GM15510 (cell line): Measurements from ENCODE around the gene CAST.

Source experiments
- POLR2A ChIP-seq: IDR thresholded peaks from 3 replicates; pipeline ENCODE4 v1.6.1; 2011; ENCODE audit warnings: borderline replicate concordance; ENCODE audit not compliant: insufficient read length; ENCODE audit errors: extremely low read depth

Gene CAST

DNA sequence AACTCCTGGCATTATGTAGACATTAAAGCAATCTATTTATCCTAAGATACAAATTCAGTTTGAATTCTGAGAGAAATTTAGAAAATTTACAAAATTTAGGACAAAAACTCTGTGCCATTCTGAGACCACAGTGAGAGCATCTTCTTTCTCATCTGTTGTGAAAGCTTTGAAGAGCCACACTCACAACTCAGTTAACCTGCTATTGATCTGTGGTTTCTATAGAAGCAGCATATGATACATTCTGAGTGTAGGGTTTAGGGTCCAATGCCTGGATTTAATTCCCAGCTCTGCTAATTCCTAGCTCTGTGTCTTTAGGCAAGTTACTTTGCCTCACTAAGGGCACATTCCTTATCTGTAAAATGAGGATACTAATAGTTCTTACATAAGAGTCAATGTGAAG is 21.6 kb downstream of the CAST start:
- no peak for TF ChIP-seq POLR2A

DNA sequence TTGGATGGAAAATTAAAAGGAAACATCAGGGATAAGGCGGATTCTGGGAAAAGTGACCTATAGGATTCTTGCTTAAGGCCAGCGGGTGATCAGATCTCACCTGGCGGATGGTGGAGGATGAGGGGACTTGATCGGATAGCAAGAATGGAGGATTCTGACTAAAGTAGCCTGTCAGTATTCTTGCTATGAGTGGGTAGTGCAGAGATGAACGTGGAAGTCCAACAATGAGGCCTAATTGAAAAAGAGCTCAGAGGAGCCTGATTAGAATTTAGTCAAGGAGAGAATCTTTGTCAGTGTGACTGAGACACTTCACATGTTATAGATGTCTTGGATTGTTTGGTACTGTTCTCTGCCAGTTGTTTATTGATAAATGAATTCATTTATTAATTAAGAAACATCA is 24.9 kb downstream of the CAST start:
- TF ChIP-seq POLR2A, result no peak

DNA sequence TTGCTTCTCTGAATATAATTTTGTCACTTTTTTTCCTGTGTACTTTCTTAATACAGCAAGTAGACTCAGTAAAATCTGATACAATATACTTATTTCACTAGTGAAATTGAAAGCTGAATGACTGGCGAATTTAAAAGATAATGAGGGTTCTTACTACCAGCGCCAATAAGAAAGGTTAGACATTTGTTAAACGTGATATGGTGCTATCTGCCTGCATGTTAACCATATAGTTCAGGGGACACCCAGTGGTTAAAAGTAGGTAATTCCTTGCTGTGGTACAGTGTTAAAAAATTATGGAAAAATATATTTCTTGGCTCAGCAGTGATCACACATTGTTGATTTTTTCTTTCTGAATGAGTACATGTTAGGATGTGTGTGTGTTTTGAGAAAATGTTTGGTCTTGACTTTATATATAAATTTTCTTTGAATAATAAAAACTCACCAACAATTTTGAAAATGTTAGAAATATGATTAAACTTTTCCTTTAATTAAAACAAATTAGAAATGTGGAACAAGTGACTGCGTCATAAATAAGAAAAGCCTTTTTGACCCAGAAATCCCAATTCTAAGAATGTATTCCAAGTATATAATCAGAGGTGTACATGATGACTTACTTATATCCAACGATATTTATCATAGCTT is 25.8 kb downstream of the CAST start:
- no peak for TF ChIP-seq POLR2A

DNA sequence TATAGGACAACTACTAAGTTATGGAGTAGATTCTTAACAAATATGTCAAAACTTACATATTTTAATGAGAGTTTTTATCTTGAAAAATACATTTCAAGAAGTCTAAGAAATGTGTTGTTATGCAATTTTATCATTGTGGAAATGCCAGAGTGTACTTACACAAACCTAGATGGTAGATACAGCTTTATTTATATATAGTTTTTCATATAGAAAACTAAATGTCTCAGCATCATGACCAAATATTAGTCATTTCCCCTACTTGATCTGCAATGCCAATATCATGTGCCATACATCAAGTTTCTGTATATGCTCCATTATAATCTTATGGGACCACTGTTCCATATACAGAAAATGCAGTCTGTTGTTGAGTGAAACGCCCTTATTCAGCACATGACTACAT is 28.7 kb downstream of the CAST start:
- no peak for TF ChIP-seq POLR2A

DNA sequence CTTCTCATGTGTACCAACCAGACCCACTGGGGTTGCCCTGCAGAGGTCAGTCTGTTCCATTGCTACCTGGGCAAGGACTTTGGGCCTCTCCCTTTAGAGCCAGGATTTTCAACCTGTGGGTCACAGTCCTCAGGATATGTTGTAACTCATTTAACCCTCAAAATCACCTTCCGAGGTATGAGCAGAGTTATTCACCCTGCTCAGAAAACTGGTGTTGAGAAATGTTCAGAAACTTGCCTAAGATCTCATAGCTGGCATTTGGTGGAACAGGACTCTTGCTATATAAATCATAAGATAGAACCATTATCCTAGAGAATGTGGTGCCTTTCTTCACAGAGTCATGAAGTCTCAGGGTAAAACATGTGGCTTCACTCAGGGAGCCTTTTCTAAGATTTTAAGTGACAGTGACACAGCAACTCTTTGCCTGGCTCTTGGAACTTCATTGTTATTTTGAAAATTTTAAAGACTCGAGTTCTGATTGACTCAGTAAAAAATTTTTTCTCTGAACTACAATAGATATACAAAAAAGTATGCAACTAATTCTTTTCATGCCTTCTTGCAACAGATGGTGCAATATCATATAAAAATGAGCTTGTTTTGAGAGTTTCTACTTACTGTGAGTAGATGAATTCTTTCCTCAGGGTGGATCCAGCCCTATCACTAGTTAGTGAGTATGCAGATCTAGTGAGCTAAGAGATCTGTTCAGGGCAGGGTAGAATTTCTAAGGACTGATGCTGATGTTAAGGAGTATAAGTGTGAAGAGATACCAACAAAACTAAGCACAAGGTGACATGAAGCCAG is 29.5 kb downstream of the CAST start:
- no peak for TF ChIP-seq POLR2A

DNA sequence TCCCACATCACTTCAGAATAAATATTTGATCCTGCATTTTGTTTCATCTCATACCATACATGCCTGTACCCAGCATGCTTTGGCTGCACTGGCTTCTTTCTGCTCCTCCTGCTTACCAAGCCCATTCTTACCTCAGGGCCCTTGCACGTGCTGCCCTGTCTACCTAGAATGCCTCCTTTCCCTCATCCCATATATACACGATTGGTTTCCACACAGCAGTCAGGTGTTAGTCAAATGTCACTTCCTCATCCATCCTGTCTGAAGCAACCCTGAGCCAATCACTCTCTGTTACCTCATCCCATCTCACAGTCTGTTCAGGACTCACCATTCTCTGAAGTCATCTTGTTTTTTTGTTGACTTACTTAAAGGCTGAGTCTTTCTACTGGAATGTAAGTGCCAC is 30.3 kb downstream of the CAST start:
- no peak for TF ChIP-seq POLR2A

DNA sequence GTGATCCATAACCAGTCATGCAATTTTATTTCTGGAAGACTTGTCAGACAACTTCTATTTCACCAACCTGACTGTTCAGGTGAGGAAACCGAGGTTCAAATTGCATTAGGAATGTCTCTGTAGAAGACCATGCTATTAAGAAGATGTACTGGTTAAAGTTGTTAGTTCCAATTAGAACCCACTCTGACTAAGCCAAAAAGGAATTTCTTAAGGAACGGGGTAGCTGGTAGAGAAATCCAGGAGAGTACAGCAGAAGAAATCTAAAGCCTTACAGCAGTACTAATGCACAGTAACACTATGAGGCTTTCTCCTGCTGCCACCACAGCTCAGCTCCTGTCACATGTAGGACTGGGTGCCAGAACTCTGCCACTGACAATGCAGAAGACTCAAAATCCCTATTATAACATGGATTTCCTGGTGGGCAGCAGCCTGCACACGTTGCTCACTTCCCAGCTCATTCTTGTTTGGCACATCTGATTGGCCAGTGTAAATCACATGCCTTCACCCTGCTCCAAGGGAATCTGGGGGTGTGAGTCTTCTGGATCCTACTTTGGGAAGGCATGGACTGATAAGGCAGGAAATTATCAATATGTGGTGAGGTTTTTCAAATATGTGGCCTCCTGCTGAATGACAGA is 37.1 kb downstream of the CAST start:
- no peak for TF ChIP-seq POLR2A

DNA sequence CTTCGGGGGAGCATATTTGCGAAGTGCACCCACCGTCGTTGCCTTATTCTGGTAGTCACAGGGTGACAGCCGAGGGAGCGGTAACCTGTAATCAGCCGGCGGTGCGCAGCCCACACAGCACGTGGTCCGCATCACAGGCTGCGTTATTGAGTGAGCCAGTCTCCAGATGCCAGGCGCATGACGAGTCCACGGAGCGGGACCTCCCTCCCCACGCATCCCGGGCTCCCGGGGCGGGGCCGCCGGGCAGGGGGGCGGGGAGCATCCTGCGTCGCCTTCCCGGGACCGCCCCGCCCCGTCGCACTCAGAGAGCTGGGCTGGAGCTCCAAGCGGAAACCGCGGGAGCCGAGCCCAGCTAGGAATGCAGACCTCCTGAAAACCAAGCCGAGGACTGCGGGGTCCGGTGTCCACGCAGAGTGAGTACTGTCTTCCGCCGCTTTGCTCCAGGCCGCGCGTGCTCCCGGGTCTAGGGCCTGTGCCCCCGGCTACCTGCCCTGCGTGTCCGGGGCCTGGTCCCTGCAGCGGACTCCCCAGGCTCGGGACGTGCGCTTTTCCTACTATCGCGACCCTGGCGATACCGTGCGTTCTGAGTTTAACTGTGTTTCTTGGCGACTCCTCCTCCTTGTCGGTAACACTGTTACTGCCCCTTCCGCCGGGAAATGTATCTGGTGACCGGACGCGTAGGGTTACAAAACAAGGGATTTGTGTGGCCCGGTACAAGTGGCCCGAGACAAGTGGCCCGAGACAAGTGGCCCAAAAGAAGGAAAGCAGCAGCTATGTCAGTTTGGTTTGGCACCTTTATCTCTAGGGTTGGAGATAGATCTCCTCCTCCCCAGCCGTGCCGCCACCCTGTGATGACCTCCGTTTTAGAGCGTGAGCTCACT is 40.6 kb downstream of the CAST start:
- no peak for TF ChIP-seq POLR2A

DNA sequence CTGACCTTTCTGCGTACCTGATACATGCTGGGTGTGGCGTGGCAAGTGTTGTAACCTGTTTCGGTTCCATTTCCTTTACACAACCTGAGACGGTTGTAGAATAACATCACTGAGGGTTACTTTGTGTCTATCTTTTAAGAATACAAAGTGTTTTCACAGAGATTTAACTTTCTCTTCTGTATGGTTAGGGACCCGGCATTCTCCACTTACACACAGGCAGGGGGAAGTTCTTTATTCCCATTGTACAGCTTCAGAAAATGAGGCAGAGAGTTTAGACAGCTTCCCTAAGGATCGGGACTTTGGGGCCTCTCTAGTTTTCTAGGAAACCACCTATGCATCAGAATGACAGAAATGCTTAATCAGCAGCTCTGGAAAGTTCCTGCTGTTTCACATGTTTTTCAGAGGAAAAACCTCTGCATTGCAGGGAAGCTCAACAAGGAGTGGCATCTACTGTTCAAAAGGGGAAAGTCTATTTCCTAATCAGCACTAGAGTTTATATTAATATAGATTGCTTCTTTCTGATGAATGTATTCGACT is 41.3 kb downstream of the CAST start:
- TF ChIP-seq POLR2A, result no peak

DNA sequence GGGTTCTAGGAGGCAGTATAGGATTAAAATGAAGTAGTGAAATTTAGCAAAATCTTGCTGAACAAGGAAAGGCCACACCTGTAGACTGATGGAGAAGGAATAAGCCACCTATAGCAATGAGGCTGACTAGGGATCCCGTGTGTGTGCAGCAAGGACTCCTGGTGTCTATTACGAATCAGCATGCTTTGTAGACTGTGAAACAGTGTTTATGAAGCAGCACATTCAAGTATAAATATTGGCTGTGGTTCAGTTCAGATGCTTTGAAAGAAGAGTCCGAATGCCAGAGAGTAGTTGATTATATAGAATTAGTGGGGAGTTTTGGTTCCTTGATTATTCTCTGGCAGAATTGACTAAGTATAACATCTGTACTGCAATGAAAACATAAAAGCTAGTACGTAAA is 41.8 kb downstream of the CAST start:
- TF ChIP-seq POLR2A, result no peak

DNA sequence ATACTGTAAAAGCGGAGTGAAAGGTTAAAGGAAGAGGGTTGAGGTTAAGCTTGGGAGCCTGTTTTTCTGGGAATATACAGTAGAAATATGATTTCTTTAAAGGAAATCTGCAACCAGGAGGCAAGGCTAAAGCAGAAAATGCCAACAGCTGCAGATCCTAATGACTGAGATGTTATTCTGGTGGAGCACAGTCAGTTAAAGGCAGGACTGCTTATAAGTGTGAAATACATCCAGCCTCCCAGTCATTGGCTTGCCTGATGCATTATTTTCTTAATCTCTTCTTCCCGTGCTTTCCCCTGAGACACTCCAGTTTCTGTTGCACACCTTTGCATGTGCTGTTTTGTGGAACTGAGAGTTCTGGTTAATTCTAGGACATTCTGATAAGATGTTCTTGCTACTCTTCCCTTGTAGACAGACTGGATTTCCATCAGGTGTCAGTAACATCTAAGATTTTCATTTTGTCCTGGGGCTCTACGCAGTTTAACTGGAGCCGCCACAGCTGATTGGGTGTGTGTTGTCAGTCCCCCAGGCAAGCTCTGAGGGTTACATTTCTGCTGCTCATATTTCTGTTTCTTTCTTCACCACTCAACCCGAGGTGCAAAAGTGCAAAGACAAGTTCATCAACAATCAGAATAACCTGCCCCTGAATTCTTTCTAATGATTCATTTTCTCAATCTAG is 44.4 kb downstream of the CAST start:
- no peak for TF ChIP-seq POLR2A

DNA sequence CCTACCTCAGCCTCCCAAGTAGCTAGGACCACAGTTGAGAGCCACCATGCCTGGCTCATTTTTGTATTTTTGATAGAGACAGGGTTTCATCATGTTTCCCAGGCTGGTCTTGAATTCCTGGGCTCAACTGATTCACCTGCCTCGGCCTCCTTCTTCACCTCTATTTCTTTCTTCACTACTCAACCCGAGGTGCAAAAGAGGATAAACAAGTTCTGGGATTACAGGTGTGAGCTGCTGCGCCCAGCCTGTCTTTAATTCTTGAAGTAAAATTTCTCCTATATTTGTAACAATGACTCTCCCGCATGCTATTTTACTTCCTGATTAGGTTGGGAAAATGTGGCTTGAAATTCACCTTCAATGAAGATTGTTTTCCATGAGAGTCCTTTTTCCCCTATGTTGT is 46.4 kb downstream of the CAST start:
- no peak for TF ChIP-seq POLR2A

DNA sequence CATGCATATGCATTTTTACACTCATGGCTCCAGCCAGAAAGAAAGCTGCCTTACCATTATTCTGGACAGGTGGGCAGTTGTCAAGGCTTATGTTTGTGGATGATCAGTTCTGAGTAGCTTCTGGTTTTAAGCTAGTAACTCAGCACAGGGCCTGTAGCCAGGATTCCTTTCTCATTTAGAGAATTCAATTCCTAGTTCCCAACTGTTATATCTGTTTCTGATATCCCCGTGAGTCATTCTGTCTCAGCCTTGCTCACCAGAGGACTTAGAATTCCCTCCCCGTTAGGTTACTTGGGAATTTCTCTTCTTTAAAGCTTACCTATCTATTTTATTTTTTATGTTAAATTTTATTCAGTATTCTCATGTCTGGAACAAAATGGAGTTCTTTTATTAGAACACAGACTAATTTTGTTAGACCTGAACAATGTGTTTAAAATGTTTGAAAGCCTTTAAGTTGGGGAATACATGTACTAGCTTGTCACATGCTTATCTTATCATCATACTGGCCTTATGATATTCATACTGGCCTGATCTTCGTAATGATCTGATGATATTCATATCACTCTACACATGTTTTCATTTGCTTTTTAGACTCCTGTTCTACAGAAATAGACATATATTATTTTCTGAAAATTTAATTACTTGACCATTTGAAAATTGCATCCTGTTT is 47.1 kb downstream of the CAST start:
- TF ChIP-seq POLR2A, result no peak
